GM23338 (cell line): Measurements from ENCODE around the gene CD247. TPM values are rescaled to one million over a fixed set of nuclear protein-coding genes. Genes with fewer than 3 reads are reported as not detected.

ENCODE experiments used
- ATAC-seq: fragments of 200-7000 bp; cut with Tn5 transposase; 3 replicates; pipeline ENCODE4 v1.9.1; 2020
- DNase-seq: peaks from one replicate; pipeline ENCODE4 v3.0.0-alpha.2; 2015; ENCODE audit warnings: low spot score
- H2AFZ ChIP-seq: fragments of 200-600 bp; sonication (generic); 2 replicates; pipeline ENCODE4 v1.8.0; 2016; ENCODE audit warnings: antibody characterized with exemption, mild to moderate bottlenecking, moderate library complexity
- H3F3A ChIP-seq: fragments of 200-600 bp; sonication (generic); replicated peaks from 2 replicates; pipeline ENCODE4 v1.8.0; 2017; ENCODE audit warnings: antibody characterized with exemption, mixed run types, low read depth
- H3K27ac ChIP-seq: fragments of 200-600 bp; sonication (generic); 2 replicates; pipeline ENCODE4 v1.6.1; 2016; ENCODE audit warnings: low read depth
- H3K27me3 ChIP-seq: fragments of 200-600 bp; sonication (generic); 2 replicates; pipeline ENCODE4 v1.8.0; 2016; ENCODE audit warnings: mild to moderate bottlenecking, mixed run types, moderate library complexity; ENCODE audit not compliant: insufficient read depth
- H3K36me3 ChIP-seq: fragments of 200-600 bp; sonication (generic); 2 replicates; pipeline ENCODE4 v1.8.0; 2016; ENCODE audit warnings: mild to moderate bottlenecking; ENCODE audit not compliant: insufficient read depth
- H3K4me1 ChIP-seq: fragments of 200-600 bp; sonication (generic); 2 replicates; pipeline ENCODE4 v1.8.0; 2016; ENCODE audit warnings: mild to moderate bottlenecking, moderate library complexity; ENCODE audit not compliant: insufficient read depth
- H3K4me2 ChIP-seq: fragments of 200-600 bp; sonication (generic); 2 replicates; pipeline ENCODE4 v1.7.1; 2017; ENCODE audit warnings: mixed run types
- H3K4me3 ChIP-seq: fragments of 200-600 bp; sonication (generic); 2 replicates; pipeline ENCODE4 v1.6.1; 2016; ENCODE audit warnings: mixed run types
- H3K79me2 ChIP-seq: fragments of 200-600 bp; sonication (generic); replicated peaks from 2 replicates; pipeline ENCODE4 v1.8.0; 2017; ENCODE audit warnings: mild to moderate bottlenecking; ENCODE audit not compliant: insufficient read depth
- H3K9me2 ChIP-seq: fragments of 200-600 bp; sonication (generic); 2 replicates; pipeline ENCODE4 v1.8.0; 2017; ENCODE audit not compliant: insufficient read depth
- H4K20me1 ChIP-seq: fragments of 200-600 bp; sonication (generic); replicated peaks from 2 replicates; pipeline ENCODE4 v1.8.0; 2017; ENCODE audit warnings: mild to moderate bottlenecking; ENCODE audit not compliant: insufficient read depth
- H3K27ac Mint-ChIP-seq: 2 replicates; pipeline ENCODE4 v1.8.0; 2020; ENCODE audit warnings: inconsistent platforms, mild to moderate bottlenecking, moderate library complexity, mixed read lengths
- H3K27me3 Mint-ChIP-seq: 3 replicates; pipeline ENCODE4 v1.8.0; 2022; ENCODE audit warnings: low read depth, mild to moderate bottlenecking, moderate library complexity, mixed read lengths, inconsistent platforms; ENCODE audit not compliant: insufficient read depth, poor library complexity
- H3K36me3 Mint-ChIP-seq: 3 replicates; pipeline ENCODE4 v1.8.0; 2021; ENCODE audit warnings: low read depth, mild to moderate bottlenecking, inconsistent platforms, moderate library complexity, mixed read lengths
- H3K4me1 Mint-ChIP-seq: 3 replicates; pipeline ENCODE4 v1.8.0; 2020; ENCODE audit warnings: mild to moderate bottlenecking, inconsistent platforms, mixed read lengths
- H3K4me3 Mint-ChIP-seq: 3 replicates; pipeline ENCODE4 v1.8.0; 2021; ENCODE audit warnings: moderate library complexity, mild to moderate bottlenecking, inconsistent platforms, mixed read lengths
- H3K9me3 Mint-ChIP-seq: 3 replicates; pipeline ENCODE4 v1.8.0; 2020; ENCODE audit warnings: moderate library complexity, mild to moderate bottlenecking, inconsistent platforms, mixed read lengths
- CREB1 ChIP-seq: fragments of 250-450 bp; sonication (Bioruptor Pico); IDR thresholded peaks from 2 replicates; pipeline ENCODE4 v1.5.0; 2020; ENCODE audit warnings: low read depth, mild to moderate bottlenecking, moderate library complexity
- CTCF ChIP-seq, 2 experiments: fragments of 200-600 bp in 1 of 2; sonication (generic) in 1 of 2; conservative IDR thresholded peaks; 2 replicates each; pipeline versions ENCODE4 v1.5.1 to v1.6.1; 2016 to 2017; ENCODE audit warnings: antibody characterized with exemption in 2 of 2, low read depth in 2 of 2, mild to moderate bottlenecking in 2 of 2, moderate library complexity in 1 of 2
- ETS1 ChIP-seq: IDR thresholded peaks from 2 replicates; pipeline ENCODE4 v1.6.1; 2016; ENCODE audit warnings: antibody characterized with exemption
- EZH2 ChIP-seq: fragments of 200-600 bp; sonication (generic); IDR thresholded peaks from one replicate; pipeline ENCODE4 v1.8.0; 2017; ENCODE audit warnings: antibody characterized with exemption, mild to moderate bottlenecking, low read depth; ENCODE audit not compliant: unreplicated experiment
- NANOG ChIP-seq: IDR thresholded peaks from 2 replicates; pipeline ENCODE4 v1.6.1; 2016; ENCODE audit warnings: antibody characterized with exemption, borderline replicate concordance
- ZNF331 ChIP-seq: fragments of 250-450 bp; sonication (Bioruptor Pico); IDR thresholded peaks from 2 replicates; pipeline ENCODE4 v1.5.0; 2020; ENCODE audit warnings: low read depth, mild to moderate bottlenecking, moderate library complexity
- ZNF462 ChIP-seq: fragments of 250-450 bp; sonication (Bioruptor Pico); IDR thresholded peaks from 2 replicates; pipeline ENCODE4 v1.5.0; 2020; ENCODE audit warnings: mild to moderate bottlenecking, moderate library complexity
- polyA plus RNA-seq: library from polyadenylated mRNA; unstranded; fragments of >200 nt; fragmentation: Nextera tagmentation; extraction: Ambion mirVana; gene quantifications from 2 replicates; pipeline ENCODE4 v1.2.1, GENCODE V29; 2016
- total RNA-seq: library from RNA; depleted of rRNA; stranded (reverse); fragments of >200 nt; shearing (Covaris generic); gene quantifications from 2 replicates; pipeline ENCODE4 v1.2.3, GENCODE V29; 2014

The CD247 gene
- total and polyA plus RNA-seq, 2 experiments from 2014 or later: 1.2 to 1.4 TPM

GRCh38 chr1:167400359-167400953 is 117.9 kb downstream of the CD247 start:
- H3F3A ChIP-seq: no peaks in the 10 kb centered on the region; the same call in 1 of the 2 replicates
- H3K4me1 ChIP-seq: no peaks in the 10 kb centered on the region
- no peak for DNase-seq
- H3K36me3 ChIP-seq: peaks cover 34% of the 10 kb centered on the region
- no peaks in the 10 kb centered on the region for H3K9me3 Mint-ChIP-seq
- H3K4me3 ChIP-seq: no peak overlapping the region
- H3K4me3 Mint-ChIP-seq: no peak overlapping the region
- H3K27ac Mint-ChIP-seq: no peak overlapping the region
- H2AFZ ChIP-seq: no peak overlapping the region
- no peaks in the 10 kb centered on the region for H3K79me2 ChIP-seq
- ATAC-seq: no peak
- H4K20me1 ChIP-seq: no peaks in the 10 kb centered on the region; the same call in 1 of the 2 replicates
- no peaks in the 10 kb centered on the region for H3K9me2 ChIP-seq
- H3K27ac ChIP-seq: no peak overlapping the region
- no peaks in the 10 kb centered on the region for H3K27me3 ChIP-seq
- H3K36me3 Mint-ChIP-seq: peaks cover 61% of the 10 kb centered on the region
- no peak for TF ChIP-seq CTCF (conservative IDR thresholded peaks at IDR 0.05; ENCODE audit: low read depth in 2 of 2)
- TF ChIP-seq ETS1: no peak
- TF ChIP-seq EZH2: no peak
- TF ChIP-seq ZNF462 (CRISPR knock-in tag): no peak
- TF ChIP-seq CREB1: no peak
- no peak for TF ChIP-seq ZNF331 (CRISPR knock-in tag)
- no peak for TF ChIP-seq NANOG
- no peaks in the 10 kb centered on the region for H3K27me3 Mint-ChIP-seq
- no peaks in the 10 kb centered on the region for H3K4me1 Mint-ChIP-seq
- no peak overlapping the region for H3K4me2 ChIP-seq
